Measurements from ENCODE around the gene BUD23.

GRCh38 chr7:73659983-73660382 is 23.4 kb upstream of the BUD23 start:
- TF ChIP-seq CTCF (IDR thresholded peaks at IDR 0.05; ENCODE audit: extremely low read depth in 1 of 2, insufficient read depth in 1 of 2, low read depth in 1 of 2, low read length in 2 of 2) (no peak), MAX (IDR thresholded peaks at IDR 0.05; ENCODE audit: insufficient read depth, insufficient read length) (no peak), FOS (IDR thresholded peaks at IDR 0.05; ENCODE audit: borderline replicate concordance, insufficient read depth, low read length) (no peak), JUN (IDR thresholded peaks at IDR 0.05; ENCODE audit: borderline replicate concordance, insufficient read depth, insufficient read length, low read depth) (no peak), POLR2A (IDR thresholded peaks at IDR 0.05; ENCODE audit: low read depth, low read length) (no peak)

Data from endothelial cell of umbilical vein (primary cell).